Measurements from ENCODE around the gene TSPAN2.

DNA sequence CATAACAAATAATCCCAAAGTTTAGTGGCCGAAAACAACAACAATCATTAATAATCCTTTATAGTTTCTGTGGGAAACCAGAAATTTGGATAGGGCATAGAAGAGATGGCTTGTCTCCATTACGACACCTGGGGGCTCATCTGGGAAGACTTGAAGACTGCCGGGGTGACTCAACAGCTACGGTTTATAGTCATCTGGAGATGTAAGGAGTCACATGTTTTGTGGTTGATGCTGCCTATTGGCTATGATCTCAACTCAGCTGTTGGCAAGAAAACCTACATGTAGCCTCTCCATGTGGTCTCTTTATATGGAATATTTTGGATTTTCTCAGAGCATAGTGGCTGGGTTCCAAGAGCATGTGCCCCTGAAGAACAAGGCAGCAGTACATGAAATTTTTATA, 29.3 kb upstream of the TSPAN2 start:
- TF ChIP-seq TAF1 (conservative IDR thresholded peaks at IDR 0.05): no peak
- TF ChIP-seq, protein P1, sequence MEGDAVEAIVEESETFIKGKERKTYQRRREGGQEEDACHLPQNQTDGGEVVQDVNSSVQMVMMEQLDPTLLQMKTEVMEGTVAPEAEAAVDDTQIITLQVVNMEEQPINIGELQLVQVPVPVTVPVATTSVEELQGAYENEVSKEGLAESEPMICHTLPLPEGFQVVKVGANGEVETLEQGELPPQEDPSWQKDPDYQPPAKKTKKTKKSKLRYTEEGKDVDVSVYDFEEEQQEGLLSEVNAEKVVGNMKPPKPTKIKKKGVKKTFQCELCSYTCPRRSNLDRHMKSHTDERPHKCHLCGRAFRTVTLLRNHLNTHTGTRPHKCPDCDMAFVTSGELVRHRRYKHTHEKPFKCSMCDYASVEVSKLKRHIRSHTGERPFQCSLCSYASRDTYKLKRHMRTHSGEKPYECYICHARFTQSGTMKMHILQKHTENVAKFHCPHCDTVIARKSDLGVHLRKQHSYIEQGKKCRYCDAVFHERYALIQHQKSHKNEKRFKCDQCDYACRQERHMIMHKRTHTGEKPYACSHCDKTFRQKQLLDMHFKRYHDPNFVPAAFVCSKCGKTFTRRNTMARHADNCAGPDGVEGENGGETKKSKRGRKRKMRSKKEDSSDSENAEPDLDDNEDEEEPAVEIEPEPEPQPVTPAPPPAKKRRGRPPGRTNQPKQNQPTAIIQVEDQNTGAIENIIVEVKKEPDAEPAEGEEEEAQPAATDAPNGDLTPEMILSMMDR (IDR thresholded peaks at IDR 0.05; ENCODE audit: low read depth, low read length, missing input control): no peak
- TF ChIP-seq, protein P2, sequence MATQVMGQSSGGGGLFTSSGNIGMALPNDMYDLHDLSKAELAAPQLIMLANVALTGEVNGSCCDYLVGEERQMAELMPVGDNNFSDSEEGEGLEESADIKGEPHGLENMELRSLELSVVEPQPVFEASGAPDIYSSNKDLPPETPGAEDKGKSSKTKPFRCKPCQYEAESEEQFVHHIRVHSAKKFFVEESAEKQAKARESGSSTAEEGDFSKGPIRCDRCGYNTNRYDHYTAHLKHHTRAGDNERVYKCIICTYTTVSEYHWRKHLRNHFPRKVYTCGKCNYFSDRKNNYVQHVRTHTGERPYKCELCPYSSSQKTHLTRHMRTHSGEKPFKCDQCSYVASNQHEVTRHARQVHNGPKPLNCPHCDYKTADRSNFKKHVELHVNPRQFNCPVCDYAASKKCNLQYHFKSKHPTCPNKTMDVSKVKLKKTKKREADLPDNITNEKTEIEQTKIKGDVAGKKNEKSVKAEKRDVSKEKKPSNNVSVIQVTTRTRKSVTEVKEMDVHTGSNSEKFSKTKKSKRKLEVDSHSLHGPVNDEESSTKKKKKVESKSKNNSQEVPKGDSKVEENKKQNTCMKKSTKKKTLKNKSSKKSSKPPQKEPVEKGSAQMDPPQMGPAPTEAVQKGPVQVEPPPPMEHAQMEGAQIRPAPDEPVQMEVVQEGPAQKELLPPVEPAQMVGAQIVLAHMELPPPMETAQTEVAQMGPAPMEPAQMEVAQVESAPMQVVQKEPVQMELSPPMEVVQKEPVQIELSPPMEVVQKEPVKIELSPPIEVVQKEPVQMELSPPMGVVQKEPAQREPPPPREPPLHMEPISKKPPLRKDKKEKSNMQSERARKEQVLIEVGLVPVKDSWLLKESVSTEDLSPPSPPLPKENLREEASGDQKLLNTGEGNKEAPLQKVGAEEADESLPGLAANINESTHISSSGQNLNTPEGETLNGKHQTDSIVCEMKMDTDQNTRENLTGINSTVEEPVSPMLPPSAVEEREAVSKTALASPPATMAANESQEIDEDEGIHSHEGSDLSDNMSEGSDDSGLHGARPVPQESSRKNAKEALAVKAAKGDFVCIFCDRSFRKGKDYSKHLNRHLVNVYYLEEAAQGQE (IDR thresholded peaks at IDR 0.05): no peak
- no peak for TF ChIP-seq SP1 (IDR thresholded peaks at IDR 0.05)
- no peak for TF ChIP-seq YY1 (IDR thresholded peaks at IDR 0.05)
- TF ChIP-seq NR2F2 (IDR thresholded peaks at IDR 0.05): no peak
- TF ChIP-seq FOXA1 (IDR thresholded peaks at IDR 0.05): no peak
- TF ChIP-seq, protein P3, sequence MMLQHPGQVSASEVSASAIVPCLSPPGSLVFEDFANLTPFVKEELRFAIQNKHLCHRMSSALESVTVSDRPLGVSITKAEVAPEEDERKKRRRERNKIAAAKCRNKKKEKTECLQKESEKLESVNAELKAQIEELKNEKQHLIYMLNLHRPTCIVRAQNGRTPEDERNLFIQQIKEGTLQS (IDR thresholded peaks at IDR 0.05): no peak
- no peak for TF ChIP-seq EGR1 (IDR thresholded peaks at IDR 0.05; ENCODE audit: low read depth in 2 of 2)

Data from liver (tissue), 3 donors.